ENCODE measurements around the gene SYT4. TPM values are rescaled to one million over a fixed set of nuclear protein-coding genes. Genes with fewer than 3 reads are reported as not detected.
A peak's percentile ranks its signal among the peaks of the same experiment; 100 is the strongest.
"Not testable (repeated sequence)": the region's sequence is repeated elsewhere in the genome, so short reads cannot be mapped to it uniquely, and the experiment has no call there.

SYT4 gene
- total RNA-seq, 1 donor from 2014 or later = 4.6 TPM

GRCh38 chr18:43303376-43303775 lies 26.1 kb upstream of the SYT4 start:
- H3K4me1 Mint-ChIP-seq (ENCODE audit: low read depth) = peaks cover 2% of the 10 kb centered on the region
- no peaks in the 10 kb centered on the region for H3K9me3 Mint-ChIP-seq (ENCODE audit: low read depth)
- no peak for TF ChIP-seq CTCF (IDR thresholded peaks at IDR 0.05; ENCODE audit: unreplicated experiment)
- H3K27ac Mint-ChIP-seq = no peak overlapping the region
- DNase-seq (ENCODE audit: low spot score, unreplicated experiment) = no peak
- H3K27me3 Mint-ChIP-seq = no peaks in the 10 kb centered on the region
- no peak overlapping the region for H3K4me3 Mint-ChIP-seq (ENCODE audit: low read depth)
- H3K36me3 Mint-ChIP-seq (ENCODE audit: insufficient read depth) = no peaks in the 10 kb centered on the region

- not testable (repeated sequence) for DNase-seq (ENCODE audit: low spot score, unreplicated experiment); H3K27ac Mint-ChIP-seq; H3K4me1 Mint-ChIP-seq (ENCODE audit: low read depth); H3K9me3 Mint-ChIP-seq (ENCODE audit: low read depth); H3K27me3 Mint-ChIP-seq; H3K36me3 Mint-ChIP-seq (ENCODE audit: insufficient read depth); H3K4me3 Mint-ChIP-seq (ENCODE audit: low read depth)
Measured at GRCh38 chr18:43286187-43286586, 8.9 kb upstream of the SYT4 start.

- DNase-seq (ENCODE audit: low spot score, unreplicated experiment) = no peak
- no peaks in the 10 kb centered on the region for H3K36me3 Mint-ChIP-seq (ENCODE audit: insufficient read depth)
- H3K4me1 Mint-ChIP-seq (ENCODE audit: low read depth) = peaks cover 19% of the 10 kb centered on the region
- TF ChIP-seq CTCF (IDR thresholded peaks at IDR 0.05; ENCODE audit: unreplicated experiment) = no peak
- no peaks in the 10 kb centered on the region for H3K27me3 Mint-ChIP-seq
- H3K9me3 Mint-ChIP-seq (ENCODE audit: low read depth) = peaks cover 5% of the 10 kb centered on the region
- no peak overlapping the region for H3K27ac Mint-ChIP-seq
- no peak overlapping the region for H3K4me3 Mint-ChIP-seq (ENCODE audit: low read depth)
Measured at GRCh38 chr18:43283299-43283698, 6.0 kb upstream of the SYT4 start.

GRCh38 chr18:43279015-43279744 lies 1.9 kb upstream of the SYT4 start:
- Mint-ChIP-seq H3K27ac (no peak overlapping the region), H3K36me3 (ENCODE audit: insufficient read depth) (no peaks in the 10 kb centered on the region), H3K9me3 (ENCODE audit: low read depth) (no peaks in the 10 kb centered on the region), H3K4me3 (ENCODE audit: low read depth) (peak overlapping the region; percentile 22), H3K4me1 (ENCODE audit: low read depth) (peaks cover 28% of the 10 kb centered on the region), H3K27me3 (no peaks in the 10 kb centered on the region)
- DNase-seq (ENCODE audit: low spot score, unreplicated experiment) = no peak
- no peak for TF ChIP-seq CTCF (IDR thresholded peaks at IDR 0.05; ENCODE audit: unreplicated experiment)

- no peaks in the 10 kb centered on the region for H3K27me3 Mint-ChIP-seq
- H3K27ac Mint-ChIP-seq = no peak overlapping the region
- H3K36me3 Mint-ChIP-seq (ENCODE audit: insufficient read depth) = no peaks in the 10 kb centered on the region
- no peak for DNase-seq (ENCODE audit: low spot score, unreplicated experiment)
- H3K4me3 Mint-ChIP-seq (ENCODE audit: low read depth) = no peak overlapping the region
- TF ChIP-seq CTCF (IDR thresholded peaks at IDR 0.05; ENCODE audit: unreplicated experiment) = no peak
- no peaks in the 10 kb centered on the region for H3K9me3 Mint-ChIP-seq (ENCODE audit: low read depth)
- H3K4me1 Mint-ChIP-seq (ENCODE audit: low read depth) = peaks cover 28% of the 10 kb centered on the region
Measured at GRCh38 chr18:43278355-43278754, 1.1 kb upstream of the SYT4 start.

GRCh38 chr18:43276491-43276890 lies 799 bp downstream of the SYT4 start:
- H3K36me3 Mint-ChIP-seq (ENCODE audit: insufficient read depth) = no peaks in the 10 kb centered on the region
- H3K27me3 Mint-ChIP-seq = no peaks in the 10 kb centered on the region
- DNase-seq (ENCODE audit: low spot score, unreplicated experiment) = no peak
- peak overlapping the region; percentile 44 for H3K4me3 Mint-ChIP-seq (ENCODE audit: low read depth)
- no peak overlapping the region for H3K27ac Mint-ChIP-seq
- no peaks in the 10 kb centered on the region for H3K9me3 Mint-ChIP-seq (ENCODE audit: low read depth)
- peaks cover 28% of the 10 kb centered on the region for H3K4me1 Mint-ChIP-seq (ENCODE audit: low read depth)
- TF ChIP-seq CTCF (IDR thresholded peaks at IDR 0.05; ENCODE audit: unreplicated experiment) = no peak

All from progenitor cell of endocrine pancreas (in vitro differentiated cells).